CD14-positive monocyte (primary cell): ENCODE data around the gene ZNF662. TPM values are rescaled to one million over a fixed set of nuclear protein-coding genes. Genes with fewer than 3 reads are reported as not detected.

ENCODE experiments used
- DNase-seq, 3 donors: peaks; one replicate each; pipeline ENCODE4 v3.0.0-alpha.2; 2011 to 2022
- H2AFZ ChIP-seq: 2 replicates; pipeline ENCODE4 v1.6.0; 2012; ENCODE audit warnings: mild to moderate bottlenecking, low read depth, low read length, inconsistent platforms; ENCODE audit not compliant: insufficient read depth, poor library complexity, severe bottlenecking
- H3K27ac ChIP-seq, 2 donors: 1 replicate in 1 of 2; 2 replicates in 1 of 2; pipeline ENCODE4 v1.5.1; 2012 to 2013; ENCODE audit warnings: low read length in 2 of 2, control low read depth in 1 of 2, inconsistent platforms in 1 of 2, low read depth in 1 of 2, mild to moderate bottlenecking in 1 of 2
- H3K27me3 ChIP-seq, 2 donors: one replicate each; pipeline versions ENCODE4 v1.6.0 to v1.6.1; 2011 to 2013; ENCODE audit warnings: low read length in 2 of 2; ENCODE audit not compliant: control insufficient read depth in 2 of 2, insufficient read depth in 2 of 2
- H3K36me3 ChIP-seq, 2 donors: replicated peaks in 1 of 2; 1 replicate in 1 of 2; 2 replicates in 1 of 2; pipeline versions ENCODE4 v1.5.1 to v1.6.1; 2012 to 2013; ENCODE audit warnings: low read length in 2 of 2, control low read depth in 1 of 2, inconsistent platforms in 1 of 2, mild to moderate bottlenecking in 1 of 2; ENCODE audit not compliant: insufficient read depth in 2 of 2, control insufficient read depth in 1 of 2
- H3K4me1 ChIP-seq, 2 donors: 1 replicate in 1 of 2; 2 replicates in 1 of 2; pipeline versions ENCODE4 v1.5.1 to v1.6.1; 2012 to 2013; ENCODE audit warnings: low read length in 2 of 2, control low read depth in 1 of 2, inconsistent platforms in 1 of 2, mild to moderate bottlenecking in 1 of 2, moderate library complexity in 1 of 2; ENCODE audit not compliant: insufficient read depth in 2 of 2, control insufficient read depth in 1 of 2
- H3K4me2 ChIP-seq: replicated peaks from 2 replicates; pipeline ENCODE3; 2012; ENCODE audit warnings: low read length, moderate library complexity, mild to moderate bottlenecking; ENCODE audit not compliant: poor library complexity, severe bottlenecking; ENCODE audit errors: extremely low read depth
- H3K4me3 ChIP-seq, 3 experiments: fragments of 200-600 bp in 1 of 3; sonication (generic) in 1 of 3; replicated peaks in 1 of 3; 1 replicate in 2 of 3; 2 replicates in 1 of 3; pipeline ENCODE4 v1.5.1; 2011 to 2013; ENCODE audit warnings: low read length in 3 of 3, mild to moderate bottlenecking in 3 of 3, control low read depth in 2 of 3, low read depth in 2 of 3, inconsistent platforms in 1 of 3, moderate library complexity in 1 of 3
- H3K79me2 ChIP-seq: 2 replicates; pipeline ENCODE4 v1.6.0; 2012; ENCODE audit warnings: mild to moderate bottlenecking, control low read depth, inconsistent platforms, low read length, moderate library complexity; ENCODE audit not compliant: insufficient read depth
- H3K9ac ChIP-seq: 2 replicates; pipeline ENCODE4 v1.6.0; 2017; ENCODE audit warnings: low read length, mild to moderate bottlenecking; ENCODE audit not compliant: insufficient read depth, poor library complexity, severe bottlenecking
- H3K9me3 ChIP-seq, 2 donors: replicated peaks in 1 of 2; 1 replicate in 1 of 2; 2 replicates in 1 of 2; pipeline versions ENCODE4 v1.5.1 to v1.6.1; 2012 to 2013; ENCODE audit warnings: low read length in 2 of 2, control low read depth in 1 of 2; ENCODE audit not compliant: control insufficient read depth in 1 of 2, insufficient read depth in 1 of 2
- H4K20me1 ChIP-seq: 2 replicates; pipeline ENCODE4 v1.6.0; 2012; ENCODE audit warnings: mild to moderate bottlenecking, low read length, control low read depth, moderate library complexity; ENCODE audit not compliant: insufficient read depth
- H3K27ac Mint-ChIP-seq, 7 donors: one replicate each; pipeline ENCODE4 v1.8.0; 2020; ENCODE audit warnings: mild to moderate bottlenecking in 7 of 7, mixed read lengths in 7 of 7, moderate library complexity in 6 of 7, inconsistent platforms in 2 of 7
- H3K27me3 Mint-ChIP-seq, 3 donors: one replicate each; pipeline ENCODE4 v1.8.0; 2021 to 2022; ENCODE audit warnings: low read depth in 3 of 3, mild to moderate bottlenecking in 3 of 3, mixed read lengths in 3 of 3, moderate library complexity in 3 of 3, inconsistent platforms in 1 of 3
- H3K36me3 Mint-ChIP-seq, 2 donors: one replicate each; pipeline ENCODE4 v1.8.0; 2020; ENCODE audit warnings: mixed read lengths in 2 of 2, inconsistent platforms in 1 of 2, mild to moderate bottlenecking in 1 of 2
- H3K4me1 Mint-ChIP-seq: one replicate; pipeline ENCODE4 v1.8.0; 2020; ENCODE audit warnings: mild to moderate bottlenecking, mixed read lengths
- H3K4me3 Mint-ChIP-seq, 2 donors: one replicate each; pipeline ENCODE4 v1.8.0; 2020; ENCODE audit warnings: mild to moderate bottlenecking in 2 of 2, mixed read lengths in 2 of 2, moderate library complexity in 1 of 2
- H3K9me3 Mint-ChIP-seq, 7 donors: one replicate each; pipeline ENCODE4 v1.8.0; 2020 to 2022; ENCODE audit warnings: mixed read lengths in 7 of 7, mild to moderate bottlenecking in 6 of 7, moderate library complexity in 6 of 7, inconsistent platforms in 2 of 7
- CTCF ChIP-seq: fragments of 200-600 bp; IDR thresholded peaks from one replicate; pipeline ENCODE4 v1.8.0; 2022; ENCODE audit warnings: antibody characterized with exemption, mild to moderate bottlenecking
- WGBS: methylation state at CpG from one replicate; pipeline ENCODE4 v1.1.5; 2013; ENCODE audit warnings: missing lambda C conversion rate; ENCODE audit not compliant: insufficient coverage; 5-methylcytosine and 5-hydroxymethylcytosine counted together
- intact Hi-C, 2 donors: fragments of 100-400 bp; cut with micrococcal nuclease; formaldehyde crosslinking; loops; one replicate each; pipeline versions ENCODE4 v1.15.0 to v1.15.1; 2023
- polyA plus RNA-seq, 3 donors: library from polyadenylated mRNA; depleted of rRNA in 1 of 3; unstranded in 2 of 3; stranded (reverse) in 1 of 3; fragments of 300-500 nt in 2 of 3; fragments of >200 nt in 1 of 3; fragmentation: Illumina TruSeq in 2 of 3; gene quantifications; 1 replicate in 2 of 3; 2 replicates in 1 of 3; pipeline ENCODE4 v1.2.3, GENCODE V29; 2012 to 2021

Gene ZNF662
- polyA plus RNA-seq, 3 donors, result 0.09 TPM; not detected in 2

DNA sequence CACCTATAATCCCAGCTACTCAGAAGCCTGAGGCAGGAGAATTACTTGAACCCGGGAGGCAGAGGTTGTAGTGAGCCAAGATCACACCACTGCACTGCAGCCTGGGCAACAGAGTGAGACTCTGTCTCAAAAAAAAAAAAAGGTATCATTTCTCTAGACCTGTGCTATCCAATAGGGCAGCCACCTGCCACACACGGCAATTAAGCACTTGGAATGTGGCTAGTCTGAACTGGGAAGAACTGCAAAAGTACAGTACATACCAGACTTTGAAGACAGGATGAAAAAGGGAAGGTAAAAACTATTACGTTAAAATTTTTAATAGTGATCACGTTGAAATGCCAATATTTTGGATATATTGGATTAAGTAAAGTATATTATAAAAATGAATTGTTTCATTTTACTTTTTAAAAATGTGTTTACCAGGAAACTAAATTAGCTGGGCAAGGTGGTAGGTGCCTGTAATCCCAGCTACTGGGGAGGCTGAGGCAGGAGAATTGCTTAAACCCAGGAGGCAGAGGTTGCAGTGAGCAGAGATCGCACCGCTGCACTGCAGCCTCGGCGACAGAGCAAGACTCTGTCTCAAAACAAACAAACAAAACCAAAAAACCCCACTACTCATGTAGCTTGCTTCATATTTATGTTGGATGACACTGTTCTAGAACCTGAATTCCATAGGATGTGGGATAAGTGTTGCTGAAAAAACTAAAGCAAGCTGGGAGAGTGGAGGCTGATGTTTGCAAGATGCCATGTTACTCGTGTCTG, 32.5 kb upstream of the ZNF662 start:
- Histone ChIP-seq H3K4me1 (no peaks in the 10 kb centered on the region), H3K4me3 (no peak overlapping the region), H3K27ac (no peak overlapping the region), H3K79me2 (no peaks in the 10 kb centered on the region), H3K27me3 (no peaks in the 10 kb centered on the region), H3K9me3 (no peaks in the 10 kb centered on the region), H3K36me3 (no peaks in the 10 kb centered on the region), H3K4me2 (no peak overlapping the region), H4K20me1 (no peaks in the 10 kb centered on the region), H3K9ac (no peak overlapping the region), H2AFZ (no peak overlapping the region)
- no peaks in the 10 kb centered on the region for H3K4me1 Mint-ChIP-seq
- H3K36me3 Mint-ChIP-seq, result no peaks in the 10 kb centered on the region
- H3K27me3 Mint-ChIP-seq, result peaks cover 3 to 6% (median 4%) of the 10 kb centered on the region in 3 donors
- no peak for TF ChIP-seq CTCF
- H3K27ac Mint-ChIP-seq, result no peak overlapping the region
- no peak for DNase-seq
- no CpG with 5 or more reads among the region's 9 CpGs for WGBS
- H3K4me3 Mint-ChIP-seq, result no peak overlapping the region
- intact Hi-C loops, result no loop called here
- peaks cover 0 to 2% (median 0%) of the 10 kb centered on the region in 7 donors for H3K9me3 Mint-ChIP-seq

DNA sequence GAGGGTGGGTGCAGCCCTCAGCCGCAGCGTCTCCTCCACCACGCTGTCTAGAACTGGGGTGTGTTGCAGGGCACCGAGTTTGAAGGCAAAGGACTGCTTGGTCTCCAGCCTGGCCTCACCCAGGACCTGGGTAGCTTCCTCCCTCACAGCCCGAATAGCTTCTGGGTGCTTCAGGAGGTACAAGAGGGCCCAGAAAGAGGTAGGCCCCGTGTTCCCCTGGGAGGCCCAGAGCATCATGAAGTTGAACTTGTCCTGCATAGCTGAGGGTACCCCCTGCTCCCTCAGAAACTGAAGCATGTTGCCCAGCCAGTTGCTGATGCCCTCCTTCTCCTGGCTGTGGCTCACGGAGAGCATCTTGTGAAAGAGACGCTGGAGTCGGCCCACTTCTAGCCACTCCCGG, 31.2 kb upstream of the ZNF662 start:
- Mint-ChIP-seq H3K27ac (no peak overlapping the region), H3K36me3 (no peaks in the 10 kb centered on the region), H3K4me1 (no peaks in the 10 kb centered on the region), H3K27me3 (peaks cover 3 to 8% (median 5%) of the 10 kb centered on the region in 3 donors), H3K9me3 (peaks cover 0 to 2% (median 0%) of the 10 kb centered on the region in 7 donors), H3K4me3 (no peak overlapping the region)
- Histone ChIP-seq H2AFZ (no peak overlapping the region), H3K9me3 (no peaks in the 10 kb centered on the region), H3K4me3 (no peak overlapping the region), H3K79me2 (no peaks in the 10 kb centered on the region), H3K9ac (no peak overlapping the region), H4K20me1 (no peaks in the 10 kb centered on the region), H3K4me1 (no peaks in the 10 kb centered on the region), H3K4me2 (no peak overlapping the region), H3K27ac (no peak overlapping the region), H3K36me3 (no peaks in the 10 kb centered on the region), H3K27me3 (no peaks in the 10 kb centered on the region)
- intact Hi-C loops, result no loop called here
- no peak for TF ChIP-seq CTCF
- WGBS, result 93% methylated on average over 10 of the region's 10 CpGs
- DNase-seq, result no peak
